ENCODE data around the gene SLC7A8.

SLC7A8 gene

DNA sequence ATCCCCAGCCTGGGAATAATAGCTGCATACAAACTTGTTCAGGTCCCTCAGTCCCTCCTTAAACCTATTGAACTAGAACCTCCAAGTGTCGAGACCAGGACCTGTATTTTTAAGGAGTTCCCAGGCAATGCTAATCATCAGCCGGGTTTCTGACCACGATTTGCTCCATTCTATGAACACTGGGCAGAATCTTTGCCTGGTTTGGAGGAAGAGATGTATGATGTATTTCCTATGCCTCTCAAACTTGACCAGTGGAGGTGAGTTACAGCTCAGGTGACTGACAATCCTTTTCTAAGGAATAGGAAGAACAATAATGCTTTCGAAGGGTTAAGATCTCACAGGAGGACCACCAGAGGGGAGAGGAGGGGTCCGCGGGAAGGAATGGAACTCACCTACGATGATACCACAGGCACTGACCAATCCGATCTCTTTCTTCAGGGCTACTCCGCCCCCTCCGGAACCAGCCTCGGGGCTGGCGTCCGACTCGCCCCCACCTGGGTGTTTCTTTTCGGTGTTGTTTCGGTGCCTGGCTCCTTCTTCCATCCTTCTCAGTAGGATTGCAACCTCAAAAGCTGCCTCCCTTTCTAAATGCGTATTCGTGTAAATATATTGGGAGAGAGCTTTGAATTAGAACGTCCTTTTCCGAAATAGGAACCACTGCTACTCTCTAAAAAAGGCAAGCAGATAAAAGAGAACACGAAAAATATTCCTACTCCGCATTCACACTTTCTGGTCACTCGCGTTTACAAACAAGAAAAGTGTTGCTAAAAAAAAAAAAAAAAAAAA lies 895 bp downstream of the SLC7A8 start:
- peak; percentile 23 to 33 for DNase-seq

DNA sequence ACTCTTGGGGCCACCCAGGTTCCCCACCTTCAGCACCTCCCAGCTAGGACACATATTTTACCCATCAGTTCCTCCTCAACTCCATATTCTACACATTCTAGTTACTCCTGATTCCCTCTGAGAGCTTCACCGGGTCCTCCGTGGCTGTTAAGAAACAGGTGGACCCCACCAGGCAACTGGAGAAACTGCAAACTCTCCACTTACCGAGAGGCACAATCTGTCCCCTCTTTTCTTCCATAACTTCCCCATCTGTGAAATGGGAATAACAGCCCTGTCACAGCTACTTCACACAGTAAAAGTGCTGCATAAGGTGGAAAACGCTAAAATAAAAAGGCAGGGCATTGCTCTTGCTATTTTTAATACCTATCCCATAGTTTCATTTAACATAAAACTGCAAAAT lies 1.5 kb downstream of the SLC7A8 start:
- DNase-seq = no peak

- DNase-seq = no peak
These were observed 2.0 kb downstream of the SLC7A8 start for GRCh38 chr14:23181453-23181852.

DNA sequence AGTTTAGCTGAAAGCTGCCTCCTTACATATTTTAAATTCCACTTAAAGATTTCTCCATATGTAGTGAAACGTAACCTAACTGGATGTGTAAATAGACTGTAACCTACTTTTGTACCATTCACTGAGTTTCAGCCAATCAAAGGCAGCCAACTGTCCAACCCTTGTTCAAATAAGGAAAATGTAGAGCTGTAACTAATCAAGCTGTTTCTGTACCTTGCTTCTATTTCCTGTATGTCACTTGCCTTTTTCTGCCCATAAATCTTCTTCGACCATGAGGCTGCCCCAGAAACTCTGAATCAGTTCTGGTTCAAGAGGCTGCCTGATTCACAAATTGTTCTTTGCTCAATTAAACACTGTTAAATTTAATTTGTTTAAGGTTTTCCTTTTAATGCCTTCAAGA lies 6.3 kb downstream of the SLC7A8 start:
- DNase-seq = no peak

GRCh38 chr14:23175823-23176222 lies 7.6 kb downstream of the SLC7A8 start:
- no peak for DNase-seq

GRCh38 chr14:23174296-23175184 lies 8.9 kb downstream of the SLC7A8 start:
- no peak for DNase-seq

- DNase-seq = no peak
These were observed 9.7 kb downstream of the SLC7A8 start for GRCh38 chr14:23173796-23174195.

GRCh38 chr14:23173031-23173430 lies 10.4 kb downstream of the SLC7A8 start:
- DNase-seq = no peak

DNA sequence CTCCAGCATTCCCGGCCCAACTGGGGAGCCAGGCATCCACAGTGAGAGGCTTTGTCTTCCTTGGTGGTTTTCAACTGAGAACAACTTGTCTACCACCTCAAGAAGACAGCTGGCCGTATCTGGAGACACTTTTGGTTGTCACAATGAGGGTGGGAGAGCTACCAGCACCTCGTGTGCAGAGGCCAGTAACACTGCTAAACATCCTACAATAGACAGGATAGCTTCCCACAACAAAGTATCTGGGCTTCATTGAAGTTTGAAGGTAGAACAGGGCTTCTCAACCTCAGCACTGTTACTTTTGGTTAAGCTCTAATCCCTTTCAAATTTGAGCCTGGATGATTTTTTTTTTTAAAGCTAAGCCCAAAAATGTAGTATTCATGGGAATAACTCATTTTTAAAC lies 10.9 kb downstream of the SLC7A8 start:
- DNase-seq = no peak

- no peak for DNase-seq
These were observed 11.4 kb downstream of the SLC7A8 start for GRCh38 chr14:23172096-23172495.

DNA sequence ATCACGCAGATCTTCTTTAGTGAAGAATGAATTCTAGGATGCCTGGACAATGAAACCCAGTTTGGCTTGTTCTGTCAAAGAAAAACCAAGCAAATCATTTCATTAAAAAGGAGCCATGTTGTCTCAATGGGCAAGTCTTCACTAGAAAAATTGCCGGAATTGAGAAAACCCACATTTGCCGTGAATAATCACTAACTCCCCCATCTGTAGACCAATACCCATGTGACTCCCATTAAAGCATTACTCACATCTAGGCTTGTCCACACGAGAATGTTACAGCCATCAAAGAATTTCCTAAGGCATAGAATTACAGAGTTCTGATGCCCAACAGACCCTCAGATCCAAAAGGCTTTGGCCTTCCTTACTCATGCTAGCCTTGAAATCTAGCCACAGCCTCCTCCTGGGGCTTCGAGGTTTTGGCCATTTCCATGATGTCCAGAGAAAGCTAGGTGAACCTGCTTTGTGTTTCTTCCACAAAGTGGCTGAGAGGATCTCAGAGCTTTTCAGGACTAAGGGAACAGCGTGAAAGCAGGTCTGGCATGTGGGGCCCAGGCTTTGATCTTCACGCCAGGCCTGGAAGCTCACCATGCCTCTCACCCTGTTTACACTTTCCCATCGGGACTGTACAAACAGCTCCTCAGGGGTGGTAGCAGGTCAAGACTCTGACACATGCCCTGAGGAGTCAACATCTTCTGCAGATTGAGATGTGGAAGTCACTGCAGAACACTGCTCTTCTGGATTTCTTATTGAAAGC lies 12.1 kb downstream of the SLC7A8 start:
- DNase-seq = no peak

GRCh38 chr14:23169622-23170021 lies 13.8 kb downstream of the SLC7A8 start:
- DNase-seq = no peak

GRCh38 chr14:23168246-23168645 lies 15.2 kb downstream of the SLC7A8 start:
- no peak for DNase-seq

DNA sequence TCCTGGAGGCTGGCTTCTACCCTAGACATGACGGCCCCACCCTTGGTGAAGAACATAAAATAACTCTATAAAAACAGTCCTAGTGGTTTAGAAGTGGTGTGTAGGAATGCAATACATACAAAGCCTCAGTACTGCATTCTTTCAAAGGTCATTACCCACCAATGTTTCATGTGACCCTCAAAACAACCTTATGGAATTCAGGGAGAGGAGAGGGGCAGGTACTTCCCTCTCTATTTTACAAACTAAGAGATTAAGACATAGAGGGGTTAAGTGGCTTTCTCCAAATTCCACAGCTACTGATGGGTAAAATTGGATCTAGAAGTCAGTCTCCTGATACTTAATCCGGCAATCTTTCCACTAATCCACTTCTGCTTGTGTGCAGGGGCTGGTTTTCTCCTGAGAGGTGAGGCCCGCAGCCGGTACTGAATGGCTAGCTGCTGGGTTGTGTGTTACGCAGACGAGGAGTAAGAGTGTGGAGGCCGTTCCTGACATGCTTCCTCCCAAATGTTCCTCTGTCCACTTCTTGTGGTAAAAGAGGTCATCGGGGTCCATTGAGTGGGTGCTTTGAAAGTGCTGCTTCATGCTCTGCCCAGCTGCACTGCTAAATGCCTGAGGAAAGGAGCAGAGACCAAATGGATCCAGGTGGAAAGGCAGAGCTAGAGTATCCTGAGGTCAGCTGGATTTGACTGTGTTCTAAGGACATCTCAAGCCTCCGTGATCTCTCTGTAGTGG lies 16.2 kb downstream of the SLC7A8 start:
- DNase-seq = no peak

GRCh38 chr14:23164949-23165348 lies 18.5 kb downstream of the SLC7A8 start:
- no peak for DNase-seq

GRCh38 chr14:23164250-23164649 lies 19.2 kb downstream of the SLC7A8 start:
- DNase-seq = no peak

DNA sequence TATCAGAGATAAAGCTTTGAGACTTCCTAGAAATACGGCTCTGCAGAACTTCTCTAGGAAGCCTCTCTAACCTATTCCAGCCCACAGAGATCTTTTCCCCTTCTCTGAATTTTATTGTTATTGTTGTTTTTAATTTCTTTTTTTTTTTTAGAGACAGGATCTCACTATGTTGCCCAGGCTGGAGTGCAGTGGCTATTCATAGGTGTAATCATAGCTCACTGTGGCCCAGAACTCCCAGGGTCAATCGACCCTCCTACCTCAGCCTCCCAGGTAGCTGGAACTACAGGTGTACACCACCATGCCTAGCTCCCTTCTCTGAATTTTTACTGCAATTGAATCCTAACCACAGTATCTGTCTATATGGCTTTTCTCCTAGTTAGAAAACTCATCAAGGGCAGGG lies 19.6 kb downstream of the SLC7A8 start:
- no peak for DNase-seq

- DNase-seq = no peak
These were observed 20.7 kb downstream of the SLC7A8 start for GRCh38 chr14:23162800-23163199.

DNA sequence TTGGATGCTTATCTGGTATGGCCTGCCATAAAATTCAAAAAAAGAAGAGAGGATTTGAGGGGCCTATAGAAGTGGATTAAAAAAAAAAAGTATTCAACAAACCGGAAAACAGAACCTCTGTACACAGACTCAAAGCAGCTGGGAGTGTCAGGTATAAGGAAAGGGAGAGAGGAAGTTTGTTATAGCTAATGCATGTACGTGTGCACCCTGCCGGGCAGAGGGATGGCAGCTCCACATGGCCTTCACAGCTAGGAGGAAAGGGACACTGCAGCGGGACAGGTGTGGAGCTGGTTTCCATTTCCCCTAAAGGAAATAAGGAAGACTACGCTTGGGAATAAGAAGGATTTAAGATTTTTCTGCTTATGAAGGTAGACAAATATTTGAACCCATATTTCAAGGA lies 21.5 kb downstream of the SLC7A8 start:
- DNase-seq = no peak

DNA sequence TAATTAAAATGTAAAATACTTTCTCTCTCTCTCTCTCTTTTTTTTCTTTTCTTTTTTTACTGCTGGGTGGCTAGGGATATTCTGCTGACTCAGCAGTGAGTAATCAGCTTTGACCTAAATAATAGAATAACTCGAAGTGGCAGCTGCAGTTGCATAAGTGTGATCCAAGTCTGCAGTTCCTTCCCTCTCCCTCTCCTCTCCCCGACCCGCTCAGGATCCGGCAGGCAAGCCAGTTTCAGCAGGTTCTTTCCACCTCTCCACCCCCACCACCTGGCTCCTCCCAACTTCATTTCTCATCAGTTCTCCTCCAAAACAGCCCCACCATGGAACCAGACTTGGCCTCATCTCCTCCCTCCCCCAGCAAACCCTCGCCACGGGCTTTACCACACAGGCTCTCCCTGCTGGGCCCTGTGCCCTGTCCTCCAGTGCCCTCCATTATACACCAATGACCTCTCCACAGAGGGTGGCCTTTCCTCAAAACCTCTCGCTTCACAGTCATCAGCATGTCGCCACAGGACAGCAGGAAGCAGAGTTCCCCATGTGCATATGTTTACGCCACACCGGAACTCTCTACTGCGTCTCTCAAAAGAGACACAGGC lies 22.4 kb downstream of the SLC7A8 start:
- no peak for DNase-seq

DNA sequence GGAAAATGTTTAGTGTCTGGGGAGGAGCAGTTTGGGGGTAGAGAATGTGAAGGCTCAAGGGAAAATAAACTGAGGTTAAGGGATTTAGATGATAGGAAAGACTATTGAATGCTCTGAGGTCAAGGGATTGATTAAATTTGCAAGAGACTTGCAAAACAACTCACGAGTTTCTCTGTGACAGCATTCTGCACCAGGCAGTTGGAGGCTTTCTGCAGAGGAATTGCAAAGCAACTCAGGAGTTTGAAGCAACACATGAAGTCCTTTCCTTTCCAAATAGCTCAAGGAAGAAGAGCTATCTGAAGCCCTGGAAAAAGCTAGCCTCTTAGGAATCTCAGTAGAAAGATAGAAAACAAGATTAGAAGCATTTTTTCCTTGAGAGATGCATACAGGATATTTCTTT lies 23.9 kb downstream of the SLC7A8 start:
- no peak for DNase-seq

DNA sequence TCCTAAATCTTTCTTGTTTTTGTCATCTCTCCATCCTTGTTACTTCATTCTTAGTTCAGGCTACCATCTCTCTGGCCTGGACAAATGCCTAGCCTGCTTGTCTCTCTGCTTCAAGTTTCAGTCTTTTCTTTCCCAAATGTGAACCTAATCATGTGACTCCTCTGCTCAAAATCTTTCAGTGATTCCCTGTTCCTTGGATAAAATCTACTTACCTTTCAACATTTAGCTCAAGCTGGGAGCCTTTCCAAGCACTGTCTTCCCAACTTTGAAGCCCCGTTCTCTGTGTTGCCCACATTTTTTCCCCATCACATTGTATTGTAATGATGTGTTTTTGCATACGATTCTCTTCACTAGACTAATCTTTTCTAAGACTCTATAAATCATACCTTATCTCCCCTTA lies 24.7 kb downstream of the SLC7A8 start:
- no peak for DNase-seq

All from activated CD4-positive, alpha-beta T cell treated with anti-CD3 and anti-CD28 coated beads for 4 hours (primary cell).